Measurements from ENCODE around the gene CDC37. TPM values are rescaled to one million over a fixed set of nuclear protein-coding genes. Genes with fewer than 3 reads are reported as not detected.
A peak's percentile ranks its signal among the peaks of the same experiment; 100 is the strongest.
"Not testable (repeated sequence)": the region's sequence is repeated elsewhere in the genome, so short reads cannot be mapped to it uniquely, and the experiment has no call there.

Gene CDC37
- total RNA-seq, 1 donor from 2014 or later = 300 TPM

GRCh38 chr19:10399878-10400277 is 3.5 kb downstream of the CDC37 start:
- intact Hi-C loops (cut with micrococcal nuclease) = loop anchor here (10.0 kb wide), 1 partner anchor 255 kb away; the partner anchor contains the start of gene ILF3

GRCh38 chr19:10399340-10399739 is 4.0 kb downstream of the CDC37 start:
- H3K36me3 Mint-ChIP-seq (ENCODE audit: low read depth) = peaks cover 64% of the 10 kb centered on the region
- peaks cover 19% of the 10 kb centered on the region for H3K4me1 Mint-ChIP-seq (ENCODE audit: low read depth)
- H3K4me3 Mint-ChIP-seq (ENCODE audit: low read depth); H3K27me3 Mint-ChIP-seq (ENCODE audit: low read depth); intact Hi-C loops (cut with micrococcal nuclease); DNase-seq (ENCODE audit: low spot score); H3K27ac Mint-ChIP-seq; H3K9me3 Mint-ChIP-seq: not testable (repeated sequence)

More at GRCh38 chr19:10399878-10400277, 3.5 kb downstream of the CDC37 start:
- Mint-ChIP-seq H3K36me3 (ENCODE audit: low read depth) (peaks cover 64% of the 10 kb centered on the region), H3K27me3 (ENCODE audit: low read depth) (no peaks in the 10 kb centered on the region), H3K4me1 (ENCODE audit: low read depth) (peaks cover 19% of the 10 kb centered on the region), H3K27ac (no peak overlapping the region), H3K9me3 (no peaks in the 10 kb centered on the region), H3K4me3 (ENCODE audit: low read depth) (no peak overlapping the region)
- no peak for DNase-seq (ENCODE audit: low spot score)

- intact Hi-C loops (cut with micrococcal nuclease) = no loop called here
- no peaks in the 10 kb centered on the region for H3K9me3 Mint-ChIP-seq
- H3K4me1 Mint-ChIP-seq (ENCODE audit: low read depth) = peaks cover 19% of the 10 kb centered on the region
- H3K27ac Mint-ChIP-seq = no peak overlapping the region
- no peaks in the 10 kb centered on the region for H3K27me3 Mint-ChIP-seq (ENCODE audit: low read depth)
- peaks cover 64% of the 10 kb centered on the region for H3K36me3 Mint-ChIP-seq (ENCODE audit: low read depth)
- no peak for DNase-seq (ENCODE audit: low spot score)
- H3K4me3 Mint-ChIP-seq (ENCODE audit: low read depth) = no peak overlapping the region
Observed at GRCh38 chr19:10398819-10399218, 4.5 kb downstream of the CDC37 start.

- peaks cover 66% of the 10 kb centered on the region for H3K36me3 Mint-ChIP-seq (ENCODE audit: low read depth)
- no peaks in the 10 kb centered on the region for H3K9me3 Mint-ChIP-seq
- DNase-seq (ENCODE audit: low spot score) = no peak
- H3K4me3 Mint-ChIP-seq (ENCODE audit: low read depth) = no peak overlapping the region
- no peaks in the 10 kb centered on the region for H3K27me3 Mint-ChIP-seq (ENCODE audit: low read depth)
- peaks cover 8% of the 10 kb centered on the region for H3K4me1 Mint-ChIP-seq (ENCODE audit: low read depth)
- H3K27ac Mint-ChIP-seq = no peak overlapping the region
- intact Hi-C loops (cut with micrococcal nuclease) = no loop called here
Observed at GRCh38 chr19:10395917-10396316, 7.4 kb downstream of the CDC37 start.

- H3K4me3 Mint-ChIP-seq (ENCODE audit: low read depth) = no peak overlapping the region
- intact Hi-C loops (cut with micrococcal nuclease) = no loop called here
- DNase-seq (ENCODE audit: low spot score) = no peak
- peaks cover 70% of the 10 kb centered on the region for H3K36me3 Mint-ChIP-seq (ENCODE audit: low read depth)
- H3K27me3 Mint-ChIP-seq (ENCODE audit: low read depth) = no peaks in the 10 kb centered on the region
- peaks cover 8% of the 10 kb centered on the region for H3K4me1 Mint-ChIP-seq (ENCODE audit: low read depth)
- H3K9me3 Mint-ChIP-seq = no peaks in the 10 kb centered on the region
- no peak overlapping the region for H3K27ac Mint-ChIP-seq
Observed at GRCh38 chr19:10395436-10395835, 7.9 kb downstream of the CDC37 start.

GRCh38 chr19:10395003-10395402 is 8.3 kb downstream of the CDC37 start:
- Mint-ChIP-seq H3K4me3 (ENCODE audit: low read depth) (no peak overlapping the region), H3K4me1 (ENCODE audit: low read depth) (peaks cover 8% of the 10 kb centered on the region)
- intact Hi-C loops (cut with micrococcal nuclease) = no loop called here

GRCh38 chr19:10393137-10393536 is 10.2 kb downstream of the CDC37 start:
- intact Hi-C loops (cut with micrococcal nuclease) = no loop called here
- Mint-ChIP-seq H3K9me3 (no peaks in the 10 kb centered on the region), H3K36me3 (ENCODE audit: low read depth) (peaks cover 67% of the 10 kb centered on the region), H3K27ac (no peak overlapping the region), H3K4me3 (ENCODE audit: low read depth) (no peak overlapping the region), H3K4me1 (ENCODE audit: low read depth) (peaks cover 8% of the 10 kb centered on the region), H3K27me3 (ENCODE audit: low read depth) (no peaks in the 10 kb centered on the region)
- no peak for DNase-seq (ENCODE audit: low spot score)

More at GRCh38 chr19:10395003-10395402, 8.3 kb downstream of the CDC37 start:
- H3K36me3 Mint-ChIP-seq (ENCODE audit: low read depth) = peaks cover 67% of the 10 kb centered on the region
- H3K27ac Mint-ChIP-seq = no peak overlapping the region
- H3K27me3 Mint-ChIP-seq (ENCODE audit: low read depth) = no peaks in the 10 kb centered on the region
- H3K9me3 Mint-ChIP-seq = no peaks in the 10 kb centered on the region
- no peak for DNase-seq (ENCODE audit: low spot score)

GRCh38 chr19:10392120-10392519 is 11.2 kb downstream of the CDC37 start:
- intact Hi-C loops (cut with micrococcal nuclease) = no loop called here
- Mint-ChIP-seq H3K27me3 (ENCODE audit: low read depth) (no peaks in the 10 kb centered on the region), H3K9me3 (no peaks in the 10 kb centered on the region), H3K36me3 (ENCODE audit: low read depth) (peaks cover 61% of the 10 kb centered on the region), H3K4me1 (ENCODE audit: low read depth) (peaks cover 5% of the 10 kb centered on the region), H3K27ac (no peak overlapping the region), H3K4me3 (ENCODE audit: low read depth) (no peak overlapping the region)
- DNase-seq (ENCODE audit: low spot score) = no peak

GRCh38 chr19:10390652-10391286 is 12.6 kb downstream of the CDC37 start:
- no peak overlapping the region for H3K4me3 Mint-ChIP-seq (ENCODE audit: low read depth)
- no peaks in the 10 kb centered on the region for H3K9me3 Mint-ChIP-seq
- DNase-seq (ENCODE audit: low spot score) = peak; percentile 51
- peaks cover 47% of the 10 kb centered on the region for H3K36me3 Mint-ChIP-seq (ENCODE audit: low read depth)
- H3K27ac Mint-ChIP-seq = no peak overlapping the region
- H3K27me3 Mint-ChIP-seq (ENCODE audit: low read depth) = no peaks in the 10 kb centered on the region
- peaks cover 5% of the 10 kb centered on the region for H3K4me1 Mint-ChIP-seq (ENCODE audit: low read depth)
- intact Hi-C loops (cut with micrococcal nuclease) = no loop called here

- Mint-ChIP-seq H3K4me3 (ENCODE audit: low read depth) (no peak overlapping the region), H3K9me3 (no peaks in the 10 kb centered on the region), H3K27ac (no peak overlapping the region), H3K27me3 (ENCODE audit: low read depth) (no peaks in the 10 kb centered on the region), H3K36me3 (ENCODE audit: low read depth) (peaks cover 41% of the 10 kb centered on the region), H3K4me1 (ENCODE audit: low read depth) (peaks cover 5% of the 10 kb centered on the region)
- intact Hi-C loops (cut with micrococcal nuclease) = loop anchor here (1.0 kb wide), 2 partner anchors 120 to 130 kb away; no protein-coding TSS in a partner anchor
- DNase-seq (ENCODE audit: low spot score) = no peak
Observed at GRCh38 chr19:10389863-10390262, 13.5 kb downstream of the CDC37 start.

GRCh38 chr19:10388957-10389356 is 14.4 kb downstream of the CDC37 start:
- Mint-ChIP-seq H3K4me1 (ENCODE audit: low read depth) (peaks cover 5% of the 10 kb centered on the region), H3K4me3 (ENCODE audit: low read depth) (no peak overlapping the region), H3K36me3 (ENCODE audit: low read depth) (peaks cover 40% of the 10 kb centered on the region), H3K27ac (no peak overlapping the region), H3K27me3 (ENCODE audit: low read depth) (no peaks in the 10 kb centered on the region), H3K9me3 (no peaks in the 10 kb centered on the region)
- DNase-seq (ENCODE audit: low spot score) = peak; percentile 69
- intact Hi-C loops (cut with micrococcal nuclease) = loop anchor here (1.0 kb wide), 2 partner anchors 119 to 129 kb away; no protein-coding TSS in a partner anchor

GRCh38 chr19:10384580-10384979 is 18.8 kb downstream of the CDC37 start:
- intact Hi-C loops (cut with micrococcal nuclease) = loop anchor here (5.0 kb wide), 1 partner anchor 52 kb away; the partner anchor contains the start of gene RAVER1
- DNase-seq (ENCODE audit: low spot score) = no peak
- no peak overlapping the region for H3K4me3 Mint-ChIP-seq (ENCODE audit: low read depth)
- H3K27me3 Mint-ChIP-seq (ENCODE audit: low read depth) = no peaks in the 10 kb centered on the region
- H3K27ac Mint-ChIP-seq = no peak overlapping the region
- peaks cover 17% of the 10 kb centered on the region for H3K36me3 Mint-ChIP-seq (ENCODE audit: low read depth)
- no peaks in the 10 kb centered on the region for H3K9me3 Mint-ChIP-seq
- peaks cover 12% of the 10 kb centered on the region for H3K4me1 Mint-ChIP-seq (ENCODE audit: low read depth)

GRCh38 chr19:10383223-10383499 is 20.2 kb downstream of the CDC37 start:
- H3K4me3 Mint-ChIP-seq (ENCODE audit: low read depth); H3K9me3 Mint-ChIP-seq; H3K27ac Mint-ChIP-seq; DNase-seq (ENCODE audit: low spot score); H3K27me3 Mint-ChIP-seq (ENCODE audit: low read depth): not testable (repeated sequence)
- peaks cover 16% of the 10 kb centered on the region for H3K4me1 Mint-ChIP-seq (ENCODE audit: low read depth)
- H3K36me3 Mint-ChIP-seq (ENCODE audit: low read depth) = peaks cover 21% of the 10 kb centered on the region
- intact Hi-C loops (cut with micrococcal nuclease) = loop anchor here (5.0 kb wide), 1 partner anchor 51 kb away; the partner anchor contains the start of gene RAVER1
